Muscle of leg (tissue), 11 donors: ENCODE results near the gene FUT3. TPM values are rescaled to one million over a fixed set of nuclear protein-coding genes. Genes with fewer than 3 reads are reported as not detected.

Experiments
- DNase-seq: peaks from one replicate; pipeline ENCODE4 v3.0.0; 2013
- H3K27ac ChIP-seq: one replicate; pipeline ENCODE4 v1.5.1; 2013; ENCODE audit warnings: mild to moderate bottlenecking, low read length, control low read depth
- H3K27me3 ChIP-seq: one replicate; pipeline ENCODE4 v1.6.1; 2013; ENCODE audit warnings: low read length; ENCODE audit not compliant: control insufficient read depth, insufficient read depth
- H3K36me3 ChIP-seq: one replicate; pipeline ENCODE4 v1.6.1; 2013; ENCODE audit warnings: low read length; ENCODE audit not compliant: control insufficient read depth, insufficient read depth
- H3K4me1 ChIP-seq: one replicate; pipeline ENCODE4 v1.6.1; 2013; ENCODE audit warnings: low read length; ENCODE audit not compliant: control insufficient read depth, insufficient read depth
- H3K4me3 ChIP-seq: one replicate; pipeline ENCODE4 v1.5.1; 2013; ENCODE audit warnings: low read length, control low read depth
- H3K9me3 ChIP-seq: replicated peaks from 2 replicates; pipeline ENCODE4 v1.6.1; 2013; ENCODE audit warnings: low read depth, low read length; ENCODE audit not compliant: control insufficient read depth
- WGBS: methylation state at CpG from one replicate; pipeline ENCODE4 v1.1.5; 2013; ENCODE audit warnings: missing lambda C conversion rate; ENCODE audit not compliant: insufficient coverage; 5-methylcytosine and 5-hydroxymethylcytosine counted together
- polyA plus RNA-seq, 8 donors: library from polyadenylated mRNA; unstranded; fragments of 120-200 nt; gene quantifications; one replicate each; pipeline versions ENCODE4 v1.2.1 to v1.2.3, GENCODE V29; 2013; ENCODE audit warnings: inconsistent platforms in 1 of 8, low replicate concordance in 1 of 8; ENCODE audit not compliant: insufficient read length in 8 of 8, insufficient read depth in 1 of 8
- total RNA-seq: library from RNA; stranded (reverse); fragments of 120-200 nt; gene quantifications from one replicate; pipeline ENCODE4 v1.2.4, GENCODE V29; 2013

The FUT3 gene
- total and polyA plus RNA-seq, 9 donors: 0.06 to 0.38 (median 0.26) TPM; not detected in 4

- peaks cover 15% of the 10 kb centered on the region for H3K4me1 ChIP-seq
- no peak overlapping the region for H3K27ac ChIP-seq
- WGBS: 42% methylated on average over 28 of the region's 30 CpGs
- no peaks in the 10 kb centered on the region for H3K36me3 ChIP-seq
- DNase-seq: no peak
- no peak overlapping the region for H3K4me3 ChIP-seq
- peaks cover 4% of the 10 kb centered on the region for H3K27me3 ChIP-seq
- no peaks in the 10 kb centered on the region for H3K9me3 ChIP-seq
Measured at GRCh38 chr19:5822181-5822844, 28.9 kb downstream of the FUT3 start.

DNA sequence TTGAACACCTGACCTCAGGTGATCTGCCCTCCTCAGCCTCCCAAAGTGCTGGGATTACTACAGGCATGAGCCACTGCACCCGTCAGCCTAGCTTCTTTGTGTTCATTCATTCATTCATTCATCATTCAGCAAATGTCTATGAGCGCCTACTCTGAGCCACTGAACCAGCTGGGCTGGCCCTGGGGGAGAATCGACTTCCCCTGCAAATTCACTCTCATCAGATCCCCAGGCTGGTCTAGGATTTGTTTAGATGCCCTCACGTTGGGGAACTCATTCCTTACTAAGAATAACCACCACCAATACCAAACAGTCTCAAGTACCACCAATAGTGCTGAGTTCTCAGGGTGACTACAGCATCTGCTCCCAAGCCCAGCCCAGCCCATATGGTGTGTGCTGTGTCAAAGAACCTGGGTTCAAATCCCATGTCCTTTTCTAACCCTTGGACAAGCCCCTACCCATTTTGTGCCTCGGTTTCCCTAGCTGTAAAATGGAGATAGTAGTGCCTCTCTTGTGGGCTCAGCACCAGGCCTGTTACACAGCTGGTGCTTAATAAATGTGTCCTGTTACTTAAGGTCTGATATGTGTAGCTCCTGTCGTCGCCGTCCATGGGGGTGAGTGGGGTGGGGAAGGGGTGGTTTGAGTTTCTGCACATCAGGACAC, 29.6 kb downstream of the FUT3 start:
- Histone ChIP-seq H3K36me3 (no peaks in the 10 kb centered on the region), H3K4me1 (peaks cover 10% of the 10 kb centered on the region), H3K27ac (no peak overlapping the region), H3K4me3 (no peak overlapping the region), H3K27me3 (peaks cover 4% of the 10 kb centered on the region), H3K9me3 (no peaks in the 10 kb centered on the region)
- 71% methylated on average over 5 of the region's 8 CpGs for WGBS
- no peak for DNase-seq

- no peak overlapping the region for H3K4me3 ChIP-seq
- H3K9me3 ChIP-seq: no peaks in the 10 kb centered on the region
- DNase-seq: no peak
- no peak overlapping the region for H3K27ac ChIP-seq
- WGBS: 53% methylated on average over 6 of the region's 6 CpGs
- no peaks in the 10 kb centered on the region for H3K36me3 ChIP-seq
- H3K27me3 ChIP-seq: peaks cover 4% of the 10 kb centered on the region
- peaks cover 5% of the 10 kb centered on the region for H3K4me1 ChIP-seq
Measured at GRCh38 chr19:5820785-5821184, 30.5 kb downstream of the FUT3 start.

- Histone ChIP-seq H3K4me3 (no peak overlapping the region), H3K36me3 (no peaks in the 10 kb centered on the region), H3K27ac (no peak overlapping the region), H3K27me3 (peaks cover 4% of the 10 kb centered on the region), H3K9me3 (no peaks in the 10 kb centered on the region), H3K4me1 (peaks cover 5% of the 10 kb centered on the region)
- WGBS: 68% methylated on average over 7 of the region's 10 CpGs
- DNase-seq: no peak
Measured at GRCh38 chr19:5818594-5818993, 32.7 kb downstream of the FUT3 start.

DNA sequence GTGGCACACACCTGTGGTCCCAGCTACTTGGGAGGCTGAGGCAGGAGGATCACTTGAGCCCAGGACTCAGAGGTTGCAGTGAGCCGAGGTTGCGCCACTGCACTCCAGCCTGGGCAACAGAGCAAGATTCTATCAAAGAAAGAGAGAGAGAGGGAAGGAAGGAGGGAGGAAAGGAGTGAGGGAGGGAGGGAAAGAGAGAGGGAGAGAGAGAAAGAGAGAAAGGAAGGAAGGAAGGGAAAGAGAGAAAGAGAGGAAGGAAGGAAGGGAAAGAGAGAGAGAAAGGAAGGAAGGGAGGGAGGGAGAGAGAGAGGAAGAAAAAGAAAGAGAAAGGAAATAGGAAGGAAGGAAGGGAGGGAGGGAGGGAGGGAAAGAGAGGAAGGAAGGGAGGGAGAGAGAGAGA, 34.0 kb downstream of the FUT3 start:
- Histone ChIP-seq H3K27me3 (no peaks in the 10 kb centered on the region), H3K27ac (no peak overlapping the region), H3K9me3 (no peaks in the 10 kb centered on the region), H3K4me1 (peaks cover 2% of the 10 kb centered on the region), H3K4me3 (no peak overlapping the region), H3K36me3 (no peaks in the 10 kb centered on the region)
- no peak for DNase-seq
- WGBS: 94% methylated on average over 2 of the region's 2 CpGs

DNA sequence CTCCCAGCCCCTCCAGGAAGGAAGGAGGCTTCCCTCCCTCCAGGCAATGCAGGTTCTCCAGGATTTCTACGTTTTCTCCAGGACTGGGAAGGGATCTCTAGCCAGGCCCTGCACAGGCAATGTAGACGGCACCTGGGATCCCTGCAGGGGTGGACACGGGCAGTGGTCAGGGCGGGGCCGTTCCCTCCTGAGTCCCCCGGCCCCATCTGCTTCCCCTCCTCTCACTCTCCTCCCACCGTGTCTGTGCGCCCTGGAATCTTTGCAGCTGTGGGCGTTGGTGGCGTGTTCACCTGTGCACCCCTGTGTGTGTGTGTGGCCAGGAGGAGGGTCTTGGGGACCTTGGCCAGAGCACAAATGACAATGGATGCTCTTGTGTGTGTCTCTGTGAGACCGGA, 36.4 kb downstream of the FUT3 start:
- Histone ChIP-seq H3K27ac (no peak overlapping the region), H3K4me3 (no peak overlapping the region), H3K36me3 (no peaks in the 10 kb centered on the region), H3K27me3 (no peaks in the 10 kb centered on the region), H3K9me3 (no peaks in the 10 kb centered on the region), H3K4me1 (no peaks in the 10 kb centered on the region)
- 64% methylated on average over 1 of the region's 11 CpGs for WGBS
- DNase-seq: no peak

GRCh38 chr19:5814123-5814851, 37.0 kb downstream of the FUT3 start:
- 62% methylated on average over 5 of the region's 9 CpGs for WGBS

DNA sequence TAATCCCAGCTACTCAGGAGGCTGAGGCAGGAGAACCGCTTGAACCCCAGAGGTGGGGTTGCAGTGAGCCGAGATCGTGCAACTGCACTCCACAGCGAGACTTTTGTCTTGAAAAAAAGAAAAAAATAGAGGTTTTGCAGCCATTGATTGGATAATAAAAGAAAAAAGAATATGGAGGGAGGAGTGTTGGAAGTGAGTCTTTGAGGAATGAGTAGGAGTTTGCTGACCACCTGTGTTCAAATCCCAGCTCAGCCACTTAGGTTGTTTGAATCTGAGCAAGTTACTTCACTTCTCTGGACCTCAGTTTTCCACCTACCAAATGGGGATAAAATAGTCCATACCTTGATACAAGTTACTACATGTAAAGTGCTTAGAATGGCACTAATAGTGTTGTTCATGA, 40.1 kb downstream of the FUT3 start:
- no peak overlapping the region for H3K27ac ChIP-seq
- 83% methylated on average over 4 of the region's 4 CpGs for WGBS
- H3K36me3 ChIP-seq: no peaks in the 10 kb centered on the region
- H3K9me3 ChIP-seq: no peaks in the 10 kb centered on the region
- H3K4me1 ChIP-seq: peaks cover under 1% of the 10 kb centered on the region
- no peak for DNase-seq
- no peak overlapping the region for H3K4me3 ChIP-seq
- peaks cover 11% of the 10 kb centered on the region for H3K27me3 ChIP-seq

More at GRCh38 chr19:5814123-5814851, 37.0 kb downstream of the FUT3 start:
- DNase-seq: no peak
- Histone ChIP-seq H3K27ac (no peak overlapping the region), H3K36me3 (no peaks in the 10 kb centered on the region), H3K4me1 (no peaks in the 10 kb centered on the region), H3K4me3 (no peak overlapping the region), H3K9me3 (no peaks in the 10 kb centered on the region), H3K27me3 (no peaks in the 10 kb centered on the region)

GRCh38 chr19:5809469-5809868, 41.8 kb downstream of the FUT3 start:
- Histone ChIP-seq H3K4me1 (peaks cover 10% of the 10 kb centered on the region), H3K27ac (no peak overlapping the region), H3K27me3 (peaks cover 23% of the 10 kb centered on the region), H3K9me3 (no peaks in the 10 kb centered on the region), H3K36me3 (no peaks in the 10 kb centered on the region), H3K4me3 (no peak overlapping the region)
- WGBS: 75% methylated on average over 5 of the region's 10 CpGs
- DNase-seq: no peak

- WGBS: 89% methylated on average over 7 of the region's 9 CpGs
- Histone ChIP-seq H3K9me3 (no peaks in the 10 kb centered on the region), H3K36me3 (no peaks in the 10 kb centered on the region), H3K27ac (no peak overlapping the region), H3K27me3 (peaks cover 27% of the 10 kb centered on the region), H3K4me3 (no peak overlapping the region), H3K4me1 (peaks cover 14% of the 10 kb centered on the region)
- DNase-seq: no peak
Measured at GRCh38 chr19:5809053-5809452, 42.2 kb downstream of the FUT3 start.
